Activated B cell treated with CpG ODN at 0.5 μM for 24 hours (primary cell): Measurements from ENCODE around the gene TNRC6B. TPM values are rescaled to one million over a fixed set of nuclear protein-coding genes. Genes with fewer than 3 reads are reported as not detected.

Source experiments
- ATAC-seq: fragments of 200-7000 bp; cut with Tn5 transposase; one replicate; pipeline ENCODE4 v1.10.0; 2021; ENCODE audit warnings: low read depth, mild to moderate bottlenecking, moderate library complexity
- CTCF ChIA-PET: fragments of 350-600 bp; sonication (Branson Sonifier 250); formaldehyde crosslinking; loops from one replicate; lab custom pipeline; 2021; ENCODE audit warnings: antibody characterized with exemption; lab: Charles Lee
- POLR2A ChIA-PET: fragments of 350-600 bp; sonication (Branson Sonifier 250); formaldehyde crosslinking; loops from one replicate; lab custom pipeline; 2021; ENCODE audit warnings: antibody characterized with exemption; lab: Charles Lee
- DNase-seq: peaks from one replicate; pipeline ENCODE4 v3.0.0; 2022
- H3K27ac Mint-ChIP-seq: one replicate; pipeline ENCODE4 v1.8.0; 2020; ENCODE audit warnings: mixed read lengths
- H3K27me3 Mint-ChIP-seq: one replicate; pipeline ENCODE4 v1.8.0; 2021; ENCODE audit warnings: mixed read lengths
- H3K36me3 Mint-ChIP-seq: one replicate; pipeline ENCODE4 v1.8.0; 2021; ENCODE audit warnings: low read depth, mixed read lengths
- H3K4me1 Mint-ChIP-seq: one replicate; pipeline ENCODE4 v1.8.0; 2021; ENCODE audit warnings: mixed read lengths
- H3K4me3 Mint-ChIP-seq: one replicate; pipeline ENCODE4 v1.8.0; 2020; ENCODE audit warnings: mild to moderate bottlenecking, mixed read lengths
- H3K9me3 Mint-ChIP-seq: one replicate; pipeline ENCODE4 v1.8.0; 2020; ENCODE audit warnings: mixed read lengths
- CTCF ChIP-seq: fragments of 200-600 bp; IDR thresholded peaks from one replicate; pipeline ENCODE4 v1.8.0; 2022; ENCODE audit warnings: antibody characterized with exemption, mild to moderate bottlenecking
- intact Hi-C: fragments of 100-400 bp; cut with micrococcal nuclease; formaldehyde crosslinking; loops from one replicate; pipeline ENCODE4 v1.15.1; 2024
- total RNA-seq: library from RNA; stranded (reverse); gene quantifications from 2 replicates; pipeline ENCODE4 v1.2.3, GENCODE V29; 2022

Gene TNRC6B
- total RNA-seq, 1 donor from 2014 or later = 95.2 TPM

- ChIA-PET POLR2A (interaction anchor here (0.6 kb wide), 2 partner anchors 612 to 650 kb away, joined by 3 read pairs; no protein-coding TSS in a partner anchor), CTCF (interaction anchor here (1.1 kb wide), 1 partner anchor 35 kb away, joined by 3 read pairs; no protein-coding TSS in a partner anchor)
- DNase-seq = no peak
- ATAC-seq = no peak
- Mint-ChIP-seq H3K4me3 (no peak overlapping the region), H3K9me3 (no peaks in the 10 kb centered on the region), H3K27me3 (no peaks in the 10 kb centered on the region), H3K4me1 (peaks cover 10% of the 10 kb centered on the region), H3K36me3 (peaks cover 63% of the 10 kb centered on the region), H3K27ac (no peak overlapping the region)
- intact Hi-C loops = no loop called here
- TF ChIP-seq CTCF = no peak
Measured at GRCh38 chr22:40251106-40251505, 73.4 kb downstream of the TNRC6B start.

GRCh38 chr22:40252146-40252545, 74.4 kb downstream of the TNRC6B start:
- CTCF ChIA-PET = no interaction called here
- DNase-seq (no peak), ATAC-seq (no peak)
- Mint-ChIP-seq H3K27ac (no peak overlapping the region), H3K4me1 (peaks cover 10% of the 10 kb centered on the region), H3K4me3 (no peak overlapping the region), H3K9me3 (no peaks in the 10 kb centered on the region), H3K27me3 (no peaks in the 10 kb centered on the region), H3K36me3 (peaks cover 64% of the 10 kb centered on the region)
- POLR2A ChIA-PET = no interaction called here
- TF ChIP-seq CTCF = no peak
- intact Hi-C loops = no loop called here

GRCh38 chr22:40256516-40256915, 78.8 kb downstream of the TNRC6B start:
- H3K27me3 Mint-ChIP-seq = no peaks in the 10 kb centered on the region
- H3K9me3 Mint-ChIP-seq = no peaks in the 10 kb centered on the region
- H3K4me3 Mint-ChIP-seq = no peak overlapping the region
- no peak overlapping the region for H3K27ac Mint-ChIP-seq
- H3K4me1 Mint-ChIP-seq = peaks cover 7% of the 10 kb centered on the region
- ATAC-seq (no peak), DNase-seq (no peak)
- no peak for TF ChIP-seq CTCF
- H3K36me3 Mint-ChIP-seq = peaks cover 66% of the 10 kb centered on the region
- intact Hi-C loops = no loop called here
- ChIA-PET POLR2A (no interaction called here), CTCF (no interaction called here)

GRCh38 chr22:40258017-40258416, 80.3 kb downstream of the TNRC6B start:
- TF ChIP-seq CTCF = no peak
- no peak for ATAC-seq
- peak overlapping the region; percentile 66 for H3K27ac Mint-ChIP-seq
- no peaks in the 10 kb centered on the region for H3K27me3 Mint-ChIP-seq
- POLR2A ChIA-PET = interaction anchor here (0.6 to 0.8 kb wide), 3 partner anchors 13 to 30 kb away, joined by 3 to 6 read pairs (median 5); no protein-coding TSS in a partner anchor
- DNase-seq = no peak
- peaks cover 66% of the 10 kb centered on the region for H3K36me3 Mint-ChIP-seq
- CTCF ChIA-PET = no interaction called here
- H3K9me3 Mint-ChIP-seq = no peaks in the 10 kb centered on the region
- H3K4me1 Mint-ChIP-seq = peaks cover 10% of the 10 kb centered on the region
- H3K4me3 Mint-ChIP-seq = no peak overlapping the region
- intact Hi-C loops = no loop called here

- ATAC-seq = no peak
- no peak for DNase-seq
- intact Hi-C loops = no loop called here
- Mint-ChIP-seq H3K4me3 (no peak overlapping the region), H3K36me3 (peaks cover 67% of the 10 kb centered on the region), H3K9me3 (no peaks in the 10 kb centered on the region), H3K4me1 (peaks cover 13% of the 10 kb centered on the region), H3K27ac (peak overlapping the region; percentile 66), H3K27me3 (no peaks in the 10 kb centered on the region)
- TF ChIP-seq CTCF = no peak
- ChIA-PET CTCF (no interaction called here), POLR2A (interaction anchor here (0.7 kb wide), 1 partner anchor 176 kb away, joined by 3 read pairs; no protein-coding TSS in a partner anchor)
Measured at GRCh38 chr22:40258501-40258915, 80.8 kb downstream of the TNRC6B start.
